Neuronal stem cell (in vitro differentiated cells): ENCODE data around the gene SUN5.

ENCODE experiments used
- DNase-seq: peaks from one replicate; pipeline ENCODE4 v3.0.0-alpha.2; 2013; ENCODE audit warnings: low spot score
- H2AFZ ChIP-seq: one replicate; pipeline ENCODE4 v1.6.1; 2013; ENCODE audit warnings: mild to moderate bottlenecking, low read length, inconsistent platforms
- H2AK5ac ChIP-seq: 2 replicates; pipeline ENCODE4 v1.6.1; 2013; ENCODE audit warnings: low read depth, mild to moderate bottlenecking, inconsistent platforms, low read length, moderate library complexity, mixed read lengths
- H2BK120ac ChIP-seq: 2 replicates; pipeline ENCODE4 v1.6.1; 2013; ENCODE audit warnings: low read depth, mild to moderate bottlenecking, inconsistent platforms, low read length, moderate library complexity, mixed read lengths
- H2BK12ac ChIP-seq: one replicate; pipeline ENCODE4 v1.6.1; 2013; ENCODE audit warnings: low read length, inconsistent platforms
- H2BK15ac ChIP-seq: 2 replicates; pipeline ENCODE4 v1.6.1; 2013; ENCODE audit warnings: mild to moderate bottlenecking, low read length, inconsistent platforms, mixed read lengths
- H2BK5ac ChIP-seq: one replicate; pipeline ENCODE4 v1.6.1; 2013; ENCODE audit warnings: inconsistent platforms, mild to moderate bottlenecking, low read length, moderate library complexity
- H3K14ac ChIP-seq: one replicate; pipeline ENCODE4 v1.6.1; 2013; ENCODE audit warnings: low read length, inconsistent platforms
- H3K18ac ChIP-seq: 2 replicates; pipeline ENCODE4 v1.6.1; 2013; ENCODE audit warnings: low read length, inconsistent platforms
- H3K23ac ChIP-seq: 2 replicates; pipeline ENCODE4 v1.6.1; 2013; ENCODE audit warnings: low read depth, mild to moderate bottlenecking, mixed read lengths, low read length, inconsistent platforms; ENCODE audit not compliant: poor library complexity
- H3K27ac ChIP-seq: replicated peaks from 3 replicates; pipeline ENCODE4 v1.5.1; 2013; ENCODE audit warnings: low read length, inconsistent platforms
- H3K27me3 ChIP-seq, 3 experiments: 2 replicates each; pipeline ENCODE4 v1.6.1; 2013; ENCODE audit warnings: low read length in 3 of 3, mild to moderate bottlenecking in 2 of 3, inconsistent platforms in 1 of 3, low read depth in 1 of 3, mixed read lengths in 1 of 3, moderate library complexity in 1 of 3; ENCODE audit not compliant: control insufficient read depth in 3 of 3, insufficient read depth in 3 of 3
- H3K36me3 ChIP-seq, 2 donors: replicated peaks in 1 of 2; 2 replicates each; pipeline ENCODE4 v1.6.1; 2013; ENCODE audit warnings: low read length in 2 of 2; ENCODE audit not compliant: control insufficient read depth in 2 of 2, insufficient read depth in 2 of 2
- H3K4ac ChIP-seq: 2 replicates; pipeline ENCODE4 v1.6.1; 2013; ENCODE audit warnings: inconsistent platforms, mild to moderate bottlenecking, low read length, moderate library complexity
- H3K4me1 ChIP-seq, 2 donors: 1 replicate in 1 of 2; 2 replicates in 1 of 2; pipeline ENCODE4 v1.6.1; 2013; ENCODE audit warnings: low read length in 2 of 2, low read depth in 1 of 2; ENCODE audit not compliant: control insufficient read depth in 2 of 2, insufficient read depth in 1 of 2
- H3K4me2 ChIP-seq: one replicate; pipeline ENCODE4 v1.6.1; 2013; ENCODE audit warnings: mild to moderate bottlenecking, low read length, inconsistent platforms; ENCODE audit not compliant: insufficient read depth, poor library complexity, severe bottlenecking
- H3K4me3 ChIP-seq, 2 donors: 2 replicates each; pipeline ENCODE4 v1.5.1; 2013; ENCODE audit warnings: low read length in 2 of 2, mild to moderate bottlenecking in 2 of 2, inconsistent platforms in 1 of 2, moderate library complexity in 1 of 2
- H3K79me1 ChIP-seq: one replicate; pipeline ENCODE4 v1.6.1; 2013; ENCODE audit warnings: low read depth, mild to moderate bottlenecking, inconsistent platforms, low read length, moderate library complexity
- H3K9ac ChIP-seq: one replicate; pipeline ENCODE4 v1.6.1; 2013; ENCODE audit warnings: mild to moderate bottlenecking, low read depth, low read length, inconsistent platforms; ENCODE audit not compliant: poor library complexity
- H3K9me3 ChIP-seq, 2 donors: replicated peaks in 1 of 2; 2 replicates each; pipeline versions ENCODE3 to v1.6.1; 2013; ENCODE audit warnings: low read length in 2 of 2, mild to moderate bottlenecking in 2 of 2, inconsistent platforms in 1 of 2, low read depth in 1 of 2, mixed read lengths in 1 of 2, moderate library complexity in 1 of 2; ENCODE audit not compliant: control insufficient read depth in 2 of 2, insufficient read depth in 1 of 2
- H4K8ac ChIP-seq: one replicate; pipeline ENCODE4 v1.6.1; 2013; ENCODE audit warnings: low read depth, mild to moderate bottlenecking, inconsistent platforms, low read length, moderate library complexity
- H4K91ac ChIP-seq: one replicate; pipeline ENCODE4 v1.6.1; 2013; ENCODE audit warnings: low read length, low read depth, mild to moderate bottlenecking, inconsistent platforms; ENCODE audit not compliant: poor library complexity
- WGBS, 2 donors: extraction: QIAGEN DNeasy Blood & Tissue Kit; methylation state at CpG; one replicate each; pipeline ENCODE4 v1.1.7; 2013; ENCODE audit warnings: missing lambda C conversion rate in 2 of 2, mixed read lengths in 1 of 2; ENCODE audit not compliant: insufficient read length in 2 of 2, insufficient replicate concordance in 1 of 2; ENCODE audit errors: extremely low coverage in 2 of 2; 5-methylcytosine and 5-hydroxymethylcytosine counted together

The SUN5 gene

GRCh38 chr20:32984196-32984595 is 20.0 kb downstream of the SUN5 start:
- Histone ChIP-seq H3K4me1 (peaks cover 5 to 16% of the 10 kb centered on the region in 2 donors), H3K4me2 (no peak overlapping the region), H3K27ac (no peak overlapping the region), H3K18ac (no peak overlapping the region), H4K91ac (no peak overlapping the region), H3K4ac (no peak overlapping the region), H3K27me3 (no peaks in the 10 kb centered on the region), H3K9ac (no peak overlapping the region), H3K23ac (no peak overlapping the region), H2AK5ac (no peak overlapping the region), H3K79me1 (no peaks in the 10 kb centered on the region), H3K9me3 (peaks cover 0 to 1% of the 10 kb centered on the region in 2 donors), H2AFZ (no peak overlapping the region), H3K4me3 (no peak overlapping the region), H2BK5ac (peak overlapping the region; percentile 2), H2BK15ac (no peak overlapping the region), H2BK12ac (no peak overlapping the region), H2BK120ac (no peak overlapping the region), H4K8ac (no peak overlapping the region), H3K14ac (no peak overlapping the region), H3K36me3 (no peaks in the 10 kb centered on the region)
- no peak for DNase-seq
- whole genome bisulfite sequencing, 2 donors, result no CpG with 5 or more reads among the region's 7 CpGs

- H2BK12ac ChIP-seq, result no peak overlapping the region
- H2AK5ac ChIP-seq, result no peak overlapping the region
- H4K91ac ChIP-seq, result no peak overlapping the region
- H3K18ac ChIP-seq, result no peak overlapping the region
- H2BK120ac ChIP-seq, result no peak overlapping the region
- H2AFZ ChIP-seq, result no peak overlapping the region
- no peak overlapping the region for H3K4me3 ChIP-seq
- no peak overlapping the region for H3K14ac ChIP-seq
- H3K4me2 ChIP-seq, result no peak overlapping the region
- H3K4me1 ChIP-seq, result peaks cover 5 to 16% of the 10 kb centered on the region in 2 donors
- no peak overlapping the region for H3K27ac ChIP-seq
- H3K79me1 ChIP-seq, result no peaks in the 10 kb centered on the region
- H2BK15ac ChIP-seq, result no peak overlapping the region
- no peak overlapping the region for H3K9ac ChIP-seq
- no peak overlapping the region for H2BK5ac ChIP-seq
- H3K36me3 ChIP-seq, result no peaks in the 10 kb centered on the region
- WGBS, 2 donors, result no CpG with 5 or more reads among the region's 12 CpGs
- DNase-seq, result no peak
- H4K8ac ChIP-seq, result no peak overlapping the region
- H3K23ac ChIP-seq, result no peak overlapping the region
- no peaks in the 10 kb centered on the region for H3K27me3 ChIP-seq
- H3K4ac ChIP-seq, result no peak overlapping the region
- H3K9me3 ChIP-seq, result peaks cover 0 to 1% of the 10 kb centered on the region in 2 donors
Observed at GRCh38 chr20:32983459-32984112, 20.6 kb downstream of the SUN5 start.

- H3K4ac ChIP-seq, result no peak overlapping the region
- no peak overlapping the region for H3K4me2 ChIP-seq
- H2AK5ac ChIP-seq, result peak overlapping the region; percentile 93
- H3K23ac ChIP-seq, result no peak overlapping the region
- H3K27ac ChIP-seq, result no peak overlapping the region
- no peak overlapping the region for H2BK5ac ChIP-seq
- no peak overlapping the region for H3K18ac ChIP-seq
- no peak overlapping the region for H2BK120ac ChIP-seq
- peaks cover 0 to 1% of the 10 kb centered on the region in 2 donors for H3K9me3 ChIP-seq
- H3K14ac ChIP-seq, result no peak overlapping the region
- peaks cover 5 to 16% of the 10 kb centered on the region in 2 donors for H3K4me1 ChIP-seq
- no peak for DNase-seq
- H3K36me3 ChIP-seq, result no peaks in the 10 kb centered on the region
- H3K79me1 ChIP-seq, result no peaks in the 10 kb centered on the region
- WGBS, 2 donors, result no CpG with 5 or more reads among the region's 10 CpGs
- H2AFZ ChIP-seq, result no peak overlapping the region
- H4K91ac ChIP-seq, result peak overlapping the region; percentile 25
- H2BK12ac ChIP-seq, result peak overlapping the region; percentile 14
- no peaks in the 10 kb centered on the region for H3K27me3 ChIP-seq
- no peak overlapping the region for H3K4me3 ChIP-seq
- H2BK15ac ChIP-seq, result peak overlapping the region; percentile 75
- no peak overlapping the region for H4K8ac ChIP-seq
- no peak overlapping the region for H3K9ac ChIP-seq
Observed at GRCh38 chr20:32982617-32983458, 21.4 kb downstream of the SUN5 start.

- H3K4ac ChIP-seq, result no peak overlapping the region
- peak overlapping the region; percentile 27 for H2BK12ac ChIP-seq
- no peaks in the 10 kb centered on the region for H3K36me3 ChIP-seq
- no peak overlapping the region for H3K4me2 ChIP-seq
- no peak overlapping the region for H3K14ac ChIP-seq
- peaks cover 5 to 16% of the 10 kb centered on the region in 2 donors for H3K4me1 ChIP-seq
- H3K27me3 ChIP-seq, result no peaks in the 10 kb centered on the region
- H2AFZ ChIP-seq, result no peak overlapping the region
- H2BK5ac ChIP-seq, result no peak overlapping the region
- peaks cover 0 to 7% of the 10 kb centered on the region in 2 donors for H3K9me3 ChIP-seq
- H3K18ac ChIP-seq, result no peak overlapping the region
- no CpG with 5 or more reads among the region's 6 CpGs for WGBS, 2 donors
- H3K79me1 ChIP-seq, result no peaks in the 10 kb centered on the region
- H3K23ac ChIP-seq, result no peak overlapping the region
- H4K8ac ChIP-seq, result no peak overlapping the region
- H2BK15ac ChIP-seq, result no peak overlapping the region
- H2AK5ac ChIP-seq, result peak overlapping the region; percentile 23
- H3K27ac ChIP-seq, result no peak overlapping the region
- H3K4me3 ChIP-seq, result no peak overlapping the region
- H3K9ac ChIP-seq, result no peak overlapping the region
- no peak for DNase-seq
- H2BK120ac ChIP-seq, result no peak overlapping the region
- H4K91ac ChIP-seq, result peak overlapping the region; percentile 40
Observed at GRCh38 chr20:32980990-32981389, 23.2 kb downstream of the SUN5 start.
